Upper lobe of left lung (tissue), 6 donors: ENCODE measurements around the gene TPST1. TPM values are rescaled to one million over a fixed set of nuclear protein-coding genes. Genes with fewer than 3 reads are reported as not detected.
A peak's percentile ranks its signal among the peaks of the same experiment; 100 is the strongest.
"Not testable (repeated sequence)": the region's sequence is repeated elsewhere in the genome, so short reads cannot be mapped to it uniquely, and the experiment has no call there.

Source experiments
- ATAC-seq, 2 donors: fragments of 200-7000 bp; cut with Tn5 transposase; one replicate each; pipeline ENCODE4 v1.9.1; 2022; ENCODE audit warnings: mild to moderate bottlenecking in 2 of 2, moderate library complexity in 2 of 2; ENCODE audit not compliant: low FRiP score in 2 of 2
- DNase-seq, 2 donors: peaks; one replicate each; pipeline ENCODE4 v3.0.0-alpha.2; 2019 to 2020
- H3K27ac ChIP-seq, 4 donors: fragments of 200-600 bp; sonication (generic); one replicate each; pipeline ENCODE4 v1.5.1; 2016 to 2019
- H3K27me3 ChIP-seq, 4 donors: fragments of 200-600 bp; sonication (generic); one replicate each; pipeline ENCODE4 v1.5.1; 2017 to 2019
- H3K36me3 ChIP-seq, 4 donors: fragments of 200-600 bp; sonication (generic); one replicate each; pipeline ENCODE4 v1.5.1; 2016 to 2019
- H3K4me1 ChIP-seq, 4 donors: fragments of 200-600 bp; sonication (generic); one replicate each; pipeline ENCODE4 v1.5.1; 2018 to 2019
- H3K4me3 ChIP-seq, 4 donors: fragments of 200-600 bp; sonication (generic); one replicate each; pipeline ENCODE4 v1.5.1; 2017 to 2019; ENCODE audit warnings: mild to moderate bottlenecking in 2 of 4, moderate library complexity in 1 of 4
- H3K9me3 ChIP-seq, 4 donors: fragments of 200-600 bp; sonication (generic); one replicate each; pipeline ENCODE4 v1.5.1; 2018 to 2019
- EP300 ChIP-seq, 4 donors: sonication (generic); formaldehyde crosslinking; IDR thresholded peaks; one replicate each; pipeline ENCODE4 v1.5.1; 2017; ENCODE audit warnings: antibody characterized with exemption in 4 of 4, control low read depth in 2 of 4
- POLR2A ChIP-seq, 4 donors: fragments of 450-650 bp; IDR thresholded peaks; one replicate each; pipeline ENCODE4 v1.5.1; 2016 to 2017; ENCODE audit warnings: antibody characterized with exemption in 4 of 4, mild to moderate bottlenecking in 2 of 4
- POLR2AphosphoS5 ChIP-seq, 2 donors: sonication (generic); formaldehyde crosslinking; IDR thresholded peaks; one replicate each; pipeline ENCODE4 v1.5.1; 2017; ENCODE audit warnings: antibody characterized with exemption in 2 of 2
- WGBS, 2 donors: methylation state at CpG; one replicate each; pipeline ENCODE4 v1.1.5; 2017 to 2018; 5-methylcytosine and 5-hydroxymethylcytosine counted together
- total RNA-seq, 6 donors: library from RNA; depleted of rRNA in 4 of 6; stranded (reverse); fragments of >200 nt in 4 of 6; gene quantifications; one replicate each; pipeline versions ENCODE4 v1.1.0 to v1.2.1, GENCODE V29; 2016 to 2021
- TF ChIP-seq, protein P1 (sequence below), 6 experiments: fragments of 450-650 bp in 4 of 6; fragments of 200-600 bp in 2 of 6; sonication (generic) in 2 of 6; IDR thresholded peaks; one replicate each; pipeline ENCODE4 v1.5.1; 2016 to 2019; ENCODE audit warnings: antibody characterized with exemption in 6 of 6
- donor health status: DM: no; HTN: no; CAD: no; lungs with moderate emphysema.
- donor health status: DM: no; HTN: yes; CAD: no; lungs with severe emphysema.

TPST1 gene
- total RNA-seq, 6 donors from 2014 or later: 17.1 to 69.1 (median 19.0) TPM

DNA sequence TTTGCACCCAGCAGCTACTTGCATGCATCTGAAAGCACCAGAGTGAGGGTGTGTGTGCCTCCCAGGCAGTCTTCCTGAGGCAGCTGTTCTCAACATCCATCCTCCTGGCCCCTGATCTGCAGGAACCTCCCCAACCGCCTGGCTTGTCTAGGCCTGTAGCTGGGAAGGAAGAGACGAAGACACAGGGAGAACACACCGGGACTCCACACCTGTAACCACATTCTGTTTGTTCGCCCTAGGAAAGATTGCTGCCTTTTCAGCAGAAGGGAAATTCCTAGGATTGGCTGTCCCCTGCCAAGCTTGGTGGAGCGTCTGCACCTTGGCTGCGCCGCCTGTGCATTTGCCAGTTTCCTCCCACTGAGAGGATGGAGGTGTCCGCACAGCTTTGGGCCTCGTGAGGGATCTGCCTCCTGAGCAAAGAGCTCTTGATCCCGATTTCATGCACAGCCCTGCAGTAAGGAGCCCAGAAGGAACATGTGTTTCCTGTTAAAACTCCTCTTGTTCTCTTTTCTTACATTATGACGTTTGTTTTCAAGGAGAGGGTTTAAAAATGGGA, 154.6 kb downstream of the TPST1 start:
- DNase-seq: peak in 1 of 2 donors; percentile 36

DNA sequence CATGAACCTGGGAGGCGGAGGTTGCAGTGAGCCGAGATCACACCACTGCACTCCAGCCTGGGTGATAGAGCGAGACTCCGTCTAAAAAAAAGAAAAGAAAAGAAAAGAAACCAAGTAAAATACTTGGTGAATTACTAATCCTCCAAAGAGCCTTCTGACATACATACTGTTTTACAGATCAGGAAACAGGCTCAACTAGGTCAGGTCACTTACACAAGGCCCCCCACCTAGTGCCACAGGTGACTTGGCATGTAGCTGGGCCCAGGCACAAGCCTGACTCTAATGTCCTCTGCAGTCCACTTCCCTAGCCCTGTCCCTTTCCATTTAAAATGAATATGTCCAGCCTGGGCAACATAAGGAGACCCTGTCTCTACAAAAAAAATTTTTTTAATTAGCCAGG, 157.0 kb downstream of the TPST1 start:
- Histone ChIP-seq H3K9me3 (no peaks in the 10 kb centered on the region), H3K27ac (no peak overlapping the region), H3K27me3 (no peaks in the 10 kb centered on the region), H3K36me3 (no peaks in the 10 kb centered on the region), H3K4me3 (no peak overlapping the region), H3K4me1 (peaks cover 0 to 5% (median 2%) of the 10 kb centered on the region in 4 donors)
- 96 to 98% methylated on average over 4 of the region's 4 CpGs for WGBS, 2 donors
- no peak for DNase-seq
- ATAC-seq: no peak
- TF ChIP-seq POLR2AphosphoS5 (IDR thresholded peaks at IDR 0.05) (no peak), POLR2A (IDR thresholded peaks at IDR 0.05) (no peak), EP300 (IDR thresholded peaks at IDR 0.05) (no peak)
- TF ChIP-seq, protein P1, sequence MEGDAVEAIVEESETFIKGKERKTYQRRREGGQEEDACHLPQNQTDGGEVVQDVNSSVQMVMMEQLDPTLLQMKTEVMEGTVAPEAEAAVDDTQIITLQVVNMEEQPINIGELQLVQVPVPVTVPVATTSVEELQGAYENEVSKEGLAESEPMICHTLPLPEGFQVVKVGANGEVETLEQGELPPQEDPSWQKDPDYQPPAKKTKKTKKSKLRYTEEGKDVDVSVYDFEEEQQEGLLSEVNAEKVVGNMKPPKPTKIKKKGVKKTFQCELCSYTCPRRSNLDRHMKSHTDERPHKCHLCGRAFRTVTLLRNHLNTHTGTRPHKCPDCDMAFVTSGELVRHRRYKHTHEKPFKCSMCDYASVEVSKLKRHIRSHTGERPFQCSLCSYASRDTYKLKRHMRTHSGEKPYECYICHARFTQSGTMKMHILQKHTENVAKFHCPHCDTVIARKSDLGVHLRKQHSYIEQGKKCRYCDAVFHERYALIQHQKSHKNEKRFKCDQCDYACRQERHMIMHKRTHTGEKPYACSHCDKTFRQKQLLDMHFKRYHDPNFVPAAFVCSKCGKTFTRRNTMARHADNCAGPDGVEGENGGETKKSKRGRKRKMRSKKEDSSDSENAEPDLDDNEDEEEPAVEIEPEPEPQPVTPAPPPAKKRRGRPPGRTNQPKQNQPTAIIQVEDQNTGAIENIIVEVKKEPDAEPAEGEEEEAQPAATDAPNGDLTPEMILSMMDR (IDR thresholded peaks at IDR 0.05): no peak

More for the DNA sequence above, 154.6 kb downstream of the TPST1 start:
- Histone ChIP-seq H3K4me1 (peaks cover 0 to 5% (median 2%) of the 10 kb centered on the region in 4 donors), H3K27ac (no peak overlapping the region), H3K4me3 (no peak overlapping the region), H3K9me3 (no peaks in the 10 kb centered on the region), H3K36me3 (no peaks in the 10 kb centered on the region), H3K27me3 (no peaks in the 10 kb centered on the region)
- peak in 1 of 2 donors; percentile 63 for ATAC-seq
- TF ChIP-seq, protein P1 (IDR thresholded peaks at IDR 0.05): no peak
- TF ChIP-seq POLR2A (IDR thresholded peaks at IDR 0.05) (no peak), POLR2AphosphoS5 (IDR thresholded peaks at IDR 0.05) (no peak), EP300 (IDR thresholded peaks at IDR 0.05) (no peak)
- WGBS, 2 donors: 62 to 69% methylated on average over 10 to 11 of the region's 11 CpGs

- TF ChIP-seq POLR2A (IDR thresholded peaks at IDR 0.05) (no peak), EP300 (IDR thresholded peaks at IDR 0.05) (no peak), POLR2AphosphoS5 (IDR thresholded peaks at IDR 0.05) (no peak)
- TF ChIP-seq, protein P1 (IDR thresholded peaks at IDR 0.05): no peak
- Histone ChIP-seq H3K4me1 (peaks cover 0 to 5% (median 2%) of the 10 kb centered on the region in 4 donors), H3K27ac (peak overlapping the region in 1 of 4 donors; percentile 7), H3K36me3 (no peaks in the 10 kb centered on the region), H3K4me3 (no peak overlapping the region), H3K27me3 (no peaks in the 10 kb centered on the region), H3K9me3 (no peaks in the 10 kb centered on the region)
- ATAC-seq (no peak), DNase-seq (no peak)
- WGBS, 2 donors: 65 to 67% methylated on average over 5 of the region's 5 CpGs
Measured at GRCh38 chr7:66363635-66364034, 158.5 kb downstream of the TPST1 start.

DNA sequence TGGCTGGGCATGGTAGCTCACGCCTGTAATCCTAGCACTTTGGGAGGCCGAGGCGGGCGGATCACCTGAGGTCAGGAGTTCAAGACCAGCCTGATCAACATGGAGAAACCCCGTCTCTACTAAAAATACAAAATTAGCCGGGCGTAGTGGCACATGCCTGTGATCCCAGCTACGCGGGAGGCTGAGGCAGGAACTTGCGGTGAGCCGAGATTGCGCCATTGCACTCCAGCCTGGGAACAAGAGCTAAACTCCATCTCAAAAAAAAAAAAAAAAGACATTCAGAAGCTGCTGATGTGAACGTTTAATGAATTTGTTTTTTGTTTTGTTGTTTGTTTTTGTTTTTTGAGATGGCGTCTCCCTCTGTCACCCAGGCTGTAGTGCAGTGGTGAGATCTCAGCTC, 159.9 kb downstream of the TPST1 start:
- 71 to 75% methylated on average over 14 of the region's 14 CpGs for WGBS, 2 donors
- H3K9me3 ChIP-seq, ATAC-seq, H3K4me1 ChIP-seq, H3K36me3 ChIP-seq, H3K27ac ChIP-seq, H3K4me3 ChIP-seq, H3K27me3 ChIP-seq: not testable (repeated sequence)
- DNase-seq: peak in 1 of 2 donors; percentile 76

DNA sequence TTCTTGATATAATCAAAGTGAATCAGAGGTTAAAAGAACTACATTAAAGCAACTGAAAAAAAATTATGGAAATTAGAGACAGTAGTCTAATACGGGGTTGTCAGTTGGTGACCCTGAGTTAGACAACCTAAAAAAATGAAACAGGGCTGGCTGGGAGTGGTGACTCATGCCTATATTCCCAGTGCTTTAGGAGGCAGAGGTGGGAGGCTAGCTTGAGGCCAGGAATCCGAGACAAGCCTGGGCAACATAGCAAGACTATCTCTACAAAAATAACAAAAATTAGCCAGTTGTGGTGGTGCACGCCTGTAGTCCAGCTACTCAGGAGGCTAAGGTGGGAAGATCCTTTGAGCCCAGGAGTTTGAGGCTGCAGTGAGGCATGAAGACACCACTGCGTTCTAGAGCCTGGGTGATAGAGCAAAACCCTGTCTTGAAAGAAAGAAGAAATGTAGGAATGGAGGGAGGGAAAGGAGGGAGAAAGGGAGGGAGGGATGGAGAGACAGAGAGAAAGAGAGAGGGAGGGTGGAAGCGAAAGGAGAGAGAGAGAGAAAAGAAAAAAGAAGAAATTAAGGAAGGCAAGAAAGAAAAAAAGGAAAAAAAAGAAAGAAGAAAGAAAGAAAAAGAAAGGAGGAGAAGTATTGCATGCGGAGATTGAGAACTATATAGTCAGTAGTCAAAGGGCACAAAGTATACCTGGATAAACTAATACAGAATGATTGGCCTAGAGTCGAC, 166.1 kb downstream of the TPST1 start:
- DNase-seq (no peak), ATAC-seq (no peak)
- H3K4me3 ChIP-seq: no peak overlapping the region
- WGBS, 2 donors: 80 to 87% methylated on average over 7 of the region's 7 CpGs
- TF ChIP-seq POLR2AphosphoS5 (IDR thresholded peaks at IDR 0.05) (no peak), EP300 (IDR thresholded peaks at IDR 0.05) (no peak), POLR2A (IDR thresholded peaks at IDR 0.05) (no peak)
- TF ChIP-seq, protein P1 (IDR thresholded peaks at IDR 0.05): no peak
- no peaks in the 10 kb centered on the region for H3K27me3 ChIP-seq
- H3K4me1 ChIP-seq: no peaks in the 10 kb centered on the region
- no peaks in the 10 kb centered on the region for H3K9me3 ChIP-seq
- no peaks in the 10 kb centered on the region for H3K36me3 ChIP-seq
- H3K27ac ChIP-seq: no peak overlapping the region

DNA sequence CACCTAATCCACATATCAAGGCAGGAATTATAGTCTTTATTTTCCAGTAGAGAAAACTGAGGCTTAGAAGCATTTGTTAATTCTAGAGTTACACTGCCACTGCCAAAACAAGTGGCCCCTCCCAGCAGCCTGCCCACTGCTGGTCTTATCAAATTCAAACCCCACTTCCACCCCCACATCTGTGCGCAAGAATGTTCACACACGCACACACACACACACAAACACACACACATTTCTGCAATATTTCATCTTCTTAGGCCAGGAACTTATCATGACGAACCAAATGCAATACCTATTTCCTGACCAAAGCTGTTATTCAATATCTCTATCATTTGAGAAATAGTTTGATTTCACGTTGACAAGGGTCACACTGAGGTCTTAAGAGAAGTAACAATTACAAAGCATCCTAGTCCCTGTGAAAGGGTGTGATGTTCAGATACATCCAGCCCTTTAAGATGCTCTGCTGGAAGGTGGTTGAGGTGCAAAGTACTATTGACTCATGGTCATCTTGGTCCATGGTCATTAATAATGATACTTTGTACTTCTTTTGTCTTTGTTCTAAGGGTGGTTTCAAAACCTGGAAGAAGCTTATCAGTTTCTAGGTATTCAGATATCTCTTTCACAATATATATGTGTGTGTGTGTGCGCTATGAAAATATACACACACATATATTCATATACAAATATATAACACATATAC, 169.2 kb downstream of the TPST1 start:
- 76 to 80% methylated on average over 5 of the region's 5 CpGs for WGBS, 2 donors
- not testable (repeated sequence) for DNase-seq, H3K9me3 ChIP-seq, H3K36me3 ChIP-seq, H3K4me3 ChIP-seq, H3K27ac ChIP-seq, H3K27me3 ChIP-seq, ATAC-seq, H3K4me1 ChIP-seq
